Measurements from ENCODE around the gene CD47.

The CD47 gene

DNA sequence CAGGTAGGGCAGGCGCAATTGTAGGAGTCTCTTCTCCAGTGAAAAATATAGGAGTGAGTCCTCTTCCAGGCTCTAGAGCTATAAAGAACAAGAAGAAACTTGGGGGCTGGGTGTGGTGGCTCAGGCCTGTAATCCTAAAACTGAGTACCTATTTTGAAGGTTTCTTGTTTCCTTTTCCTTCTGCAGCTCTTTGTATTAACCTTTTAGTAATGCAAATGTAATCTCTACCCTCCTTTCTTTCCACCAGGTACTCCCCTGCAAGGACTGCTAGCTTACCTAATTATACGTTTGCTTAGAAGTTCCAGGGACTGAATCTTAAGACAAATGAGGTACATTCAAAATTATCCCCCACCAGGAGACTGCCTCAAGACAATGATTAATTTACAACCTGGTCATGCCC lies 75.9 kb downstream of the CD47 start:
- H3F3A ChIP-seq (ENCODE audit: low read depth), result no peaks in the 10 kb centered on the region
- no peaks in the 10 kb centered on the region for H3K9me2 ChIP-seq (replicated peaks; ENCODE audit: low read depth, low read length)
- H3K36me3 ChIP-seq (ENCODE audit: insufficient read depth, low read length), result no peaks in the 10 kb centered on the region
- no peaks in the 10 kb centered on the region for H3K9me3 ChIP-seq (ENCODE audit: insufficient read depth, low read depth, low read length)
- H3K79me2 ChIP-seq (ENCODE audit: insufficient read depth, low read length), result no peaks in the 10 kb centered on the region
- no peak for TF ChIP-seq EZH2phosphoT487 (IDR thresholded peaks at IDR 0.05; ENCODE audit: borderline replicate concordance)
- TF ChIP-seq, protein P1, sequence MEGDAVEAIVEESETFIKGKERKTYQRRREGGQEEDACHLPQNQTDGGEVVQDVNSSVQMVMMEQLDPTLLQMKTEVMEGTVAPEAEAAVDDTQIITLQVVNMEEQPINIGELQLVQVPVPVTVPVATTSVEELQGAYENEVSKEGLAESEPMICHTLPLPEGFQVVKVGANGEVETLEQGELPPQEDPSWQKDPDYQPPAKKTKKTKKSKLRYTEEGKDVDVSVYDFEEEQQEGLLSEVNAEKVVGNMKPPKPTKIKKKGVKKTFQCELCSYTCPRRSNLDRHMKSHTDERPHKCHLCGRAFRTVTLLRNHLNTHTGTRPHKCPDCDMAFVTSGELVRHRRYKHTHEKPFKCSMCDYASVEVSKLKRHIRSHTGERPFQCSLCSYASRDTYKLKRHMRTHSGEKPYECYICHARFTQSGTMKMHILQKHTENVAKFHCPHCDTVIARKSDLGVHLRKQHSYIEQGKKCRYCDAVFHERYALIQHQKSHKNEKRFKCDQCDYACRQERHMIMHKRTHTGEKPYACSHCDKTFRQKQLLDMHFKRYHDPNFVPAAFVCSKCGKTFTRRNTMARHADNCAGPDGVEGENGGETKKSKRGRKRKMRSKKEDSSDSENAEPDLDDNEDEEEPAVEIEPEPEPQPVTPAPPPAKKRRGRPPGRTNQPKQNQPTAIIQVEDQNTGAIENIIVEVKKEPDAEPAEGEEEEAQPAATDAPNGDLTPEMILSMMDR (conservative IDR thresholded peaks at IDR 0.05; ENCODE audit: low read length), result no peak
- no peaks in the 10 kb centered on the region for H3K27me3 ChIP-seq (ENCODE audit: insufficient read depth, low read length, poor library complexity, severe bottlenecking)
- H3K9ac ChIP-seq (ENCODE audit: low read depth, low read length, poor library complexity, severe bottlenecking), result no peak overlapping the region
- no peaks in the 10 kb centered on the region for H4K20me1 ChIP-seq (ENCODE audit: insufficient read depth, low read length, poor library complexity, severe bottlenecking)
- no peak overlapping the region for H3K4me3 ChIP-seq (ENCODE audit: low read length, poor library complexity, severe bottlenecking)
- H3K4me2 ChIP-seq (ENCODE audit: low read depth, low read length, poor library complexity, severe bottlenecking), result no peak overlapping the region
- H2AFZ ChIP-seq (ENCODE audit: low read length), result no peak overlapping the region
- peaks cover 19% of the 10 kb centered on the region for H3K4me1 ChIP-seq (ENCODE audit: insufficient read depth, low read length, poor library complexity, severe bottlenecking)

DNA sequence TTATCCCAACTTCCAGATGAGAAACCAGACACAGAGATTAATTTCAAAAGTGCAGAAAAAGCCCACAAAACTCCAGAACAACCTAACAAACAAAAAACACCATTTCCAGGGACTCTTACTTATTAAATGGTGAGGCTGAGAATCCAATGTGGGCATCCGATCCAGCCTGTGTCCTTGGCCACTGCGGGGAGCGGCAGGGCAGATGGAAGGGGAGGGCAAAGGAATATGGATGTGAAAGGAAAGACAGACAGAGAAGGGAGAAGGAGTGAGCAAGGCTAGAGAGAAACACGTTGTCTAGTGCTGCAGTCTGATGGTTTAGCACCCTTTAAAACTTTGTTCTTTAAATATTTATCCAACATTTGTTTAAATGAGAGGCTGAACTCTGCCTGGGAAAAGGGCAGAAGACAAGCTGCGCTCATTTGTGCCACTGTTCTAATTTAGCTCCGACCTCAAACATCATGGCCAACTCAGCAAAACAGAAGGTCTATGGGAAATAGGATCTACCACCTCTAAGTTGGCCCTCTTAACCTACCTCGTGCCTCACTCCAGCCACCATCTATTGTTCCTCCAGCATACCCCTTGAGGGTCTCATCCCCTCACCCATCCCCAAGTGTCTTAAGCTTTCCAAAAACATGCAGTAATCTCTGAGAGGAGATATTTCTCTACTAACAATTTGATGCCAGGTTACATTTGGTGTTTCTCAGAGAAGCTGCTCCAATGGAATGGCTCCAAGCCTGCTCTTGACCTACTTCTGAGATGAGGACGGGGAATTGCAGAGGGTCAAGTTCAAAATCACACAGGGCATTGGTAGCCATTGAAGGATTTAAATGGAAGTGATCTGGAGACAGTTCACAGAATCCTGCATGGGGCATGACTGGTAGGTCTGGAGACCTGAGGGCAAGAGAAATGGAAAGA lies 77.4 kb downstream of the CD47 start:
- H3K9me2 ChIP-seq (replicated peaks; ENCODE audit: low read depth, low read length), result no peaks in the 10 kb centered on the region
- H3K27me3 ChIP-seq (ENCODE audit: insufficient read depth, low read length, poor library complexity, severe bottlenecking), result no peaks in the 10 kb centered on the region
- no peaks in the 10 kb centered on the region for H3F3A ChIP-seq (ENCODE audit: low read depth)
- no peak overlapping the region for H3K4me3 ChIP-seq (ENCODE audit: low read length, poor library complexity, severe bottlenecking)
- no peaks in the 10 kb centered on the region for H4K20me1 ChIP-seq (ENCODE audit: insufficient read depth, low read length, poor library complexity, severe bottlenecking)
- no peak overlapping the region for H3K4me2 ChIP-seq (ENCODE audit: low read depth, low read length, poor library complexity, severe bottlenecking)
- H3K4me1 ChIP-seq (ENCODE audit: insufficient read depth, low read length, poor library complexity, severe bottlenecking), result peaks cover 14% of the 10 kb centered on the region
- H3K9ac ChIP-seq (ENCODE audit: low read depth, low read length, poor library complexity, severe bottlenecking), result no peak overlapping the region
- H3K36me3 ChIP-seq (ENCODE audit: insufficient read depth, low read length), result no peaks in the 10 kb centered on the region
- no peaks in the 10 kb centered on the region for H3K9me3 ChIP-seq (ENCODE audit: insufficient read depth, low read depth, low read length)
- H2AFZ ChIP-seq (ENCODE audit: low read length), result no peak overlapping the region
- H3K79me2 ChIP-seq (ENCODE audit: insufficient read depth, low read length), result no peaks in the 10 kb centered on the region
- TF ChIP-seq, protein P1 (conservative IDR thresholded peaks at IDR 0.05; ENCODE audit: low read length), result no peak
- TF ChIP-seq EZH2phosphoT487 (IDR thresholded peaks at IDR 0.05; ENCODE audit: borderline replicate concordance), result no peak

DNA sequence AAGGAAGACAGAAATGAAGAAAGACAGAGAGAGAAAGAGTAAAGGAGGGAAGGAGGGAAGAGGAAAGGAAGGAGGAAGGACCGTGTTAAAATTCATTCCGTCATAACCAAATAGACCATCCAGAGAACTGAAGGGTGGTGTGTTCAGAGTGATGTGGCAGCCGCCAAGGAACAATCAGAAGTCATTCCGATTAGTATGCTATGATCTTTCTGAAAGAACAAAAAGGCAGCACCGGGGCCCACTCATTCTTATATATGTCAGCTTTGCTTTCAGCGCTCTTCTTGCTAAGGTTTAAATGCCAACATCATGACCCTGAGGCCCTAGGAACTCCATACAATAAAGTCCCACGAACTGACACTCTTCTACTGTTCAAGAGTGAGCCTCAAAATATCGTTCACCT lies 78.5 kb downstream of the CD47 start:
- H3K9me2 ChIP-seq (replicated peaks; ENCODE audit: low read depth, low read length), result no peaks in the 10 kb centered on the region
- no peaks in the 10 kb centered on the region for H3K27me3 ChIP-seq (ENCODE audit: insufficient read depth, low read length, poor library complexity, severe bottlenecking)
- TF ChIP-seq EZH2phosphoT487 (IDR thresholded peaks at IDR 0.05; ENCODE audit: borderline replicate concordance), result no peak
- TF ChIP-seq, protein P1 (conservative IDR thresholded peaks at IDR 0.05; ENCODE audit: low read length), result no peak
- H3K9ac ChIP-seq (ENCODE audit: low read depth, low read length, poor library complexity, severe bottlenecking), result no peak overlapping the region
- H3K4me2 ChIP-seq (ENCODE audit: low read depth, low read length, poor library complexity, severe bottlenecking), result no peak overlapping the region
- no peaks in the 10 kb centered on the region for H3F3A ChIP-seq (ENCODE audit: low read depth)
- no peak overlapping the region for H3K4me3 ChIP-seq (ENCODE audit: low read length, poor library complexity, severe bottlenecking)
- no peak overlapping the region for H2AFZ ChIP-seq (ENCODE audit: low read length)
- no peaks in the 10 kb centered on the region for H3K79me2 ChIP-seq (ENCODE audit: insufficient read depth, low read length)
- H4K20me1 ChIP-seq (ENCODE audit: insufficient read depth, low read length, poor library complexity, severe bottlenecking), result no peaks in the 10 kb centered on the region
- no peaks in the 10 kb centered on the region for H3K36me3 ChIP-seq (ENCODE audit: insufficient read depth, low read length)
- H3K9me3 ChIP-seq (ENCODE audit: insufficient read depth, low read depth, low read length), result no peaks in the 10 kb centered on the region
- peaks cover 14% of the 10 kb centered on the region for H3K4me1 ChIP-seq (ENCODE audit: insufficient read depth, low read length, poor library complexity, severe bottlenecking)

Data from Loucy (cell line).